ENCODE results near the gene APP. TPM values are rescaled to one million over a fixed set of nuclear protein-coding genes. Genes with fewer than 3 reads are reported as not detected.

APP gene
- total and polyA plus RNA-seq, 7 donors: 71.7 to 355 (median 270) TPM

GRCh38 chr21:26123012-26123411 lies 47.6 kb downstream of the APP start:
- no peak for DNase-seq
- TF ChIP-seq POLR2AphosphoS5 (IDR thresholded peaks at IDR 0.05) (peak; percentile 32 to 41 (median 39)), EP300 (IDR thresholded peaks at IDR 0.05) (no peak)
- no peaks in the 10 kb centered on the region for H3K27me3 ChIP-seq
- peaks cover 0 to 57% (median 50%) of the 10 kb centered on the region in 4 donors for H3K4me1 ChIP-seq
- WGBS, 2 donors: 4 to 42% methylated on average over 1 of the region's 1 CpG
- H3K36me3 ChIP-seq: no peaks in the 10 kb centered on the region
- peak overlapping the region; percentile 5 to 70 (median 54) for H3K27ac ChIP-seq
- no peak overlapping the region for H3K4me3 ChIP-seq
- no peaks in the 10 kb centered on the region for H3K9me3 ChIP-seq
- intact Hi-C loops (cut with DNase I): loop anchor here (2.0 kb wide), 1 partner anchor 46 kb away; no protein-coding TSS in a partner anchor

GRCh38 chr21:26120828-26121227 lies 49.7 kb downstream of the APP start:
- intact Hi-C loops (cut with DNase I): no loop called here
- no peak for DNase-seq
- Histone ChIP-seq H3K9me3 (no peaks in the 10 kb centered on the region), H3K36me3 (no peaks in the 10 kb centered on the region), H3K4me1 (peaks cover 0 to 51% (median 44%) of the 10 kb centered on the region in 4 donors), H3K4me3 (no peak overlapping the region), H3K27me3 (no peaks in the 10 kb centered on the region), H3K27ac (no peak overlapping the region)
- TF ChIP-seq CTCF (IDR thresholded peaks at IDR 0.05) (no peak), POLR2A (IDR thresholded peaks at IDR 0.05) (no peak), POLR2AphosphoS5 (IDR thresholded peaks at IDR 0.05) (no peak), EP300 (IDR thresholded peaks at IDR 0.05) (no peak)
- 94 to 96% methylated on average over 4 of the region's 4 CpGs for WGBS, 2 donors

GRCh38 chr21:26119906-26120305 lies 50.7 kb downstream of the APP start:
- H3K4me1 ChIP-seq: peaks cover 0 to 47% (median 40%) of the 10 kb centered on the region in 4 donors
- H3K27ac ChIP-seq: no peak overlapping the region
- no peaks in the 10 kb centered on the region for H3K9me3 ChIP-seq
- H3K27me3 ChIP-seq: no peaks in the 10 kb centered on the region
- TF ChIP-seq POLR2AphosphoS5 (IDR thresholded peaks at IDR 0.05) (no peak), POLR2A (IDR thresholded peaks at IDR 0.05) (no peak), EP300 (IDR thresholded peaks at IDR 0.05) (no peak), CTCF (IDR thresholded peaks at IDR 0.05) (no peak)
- no peaks in the 10 kb centered on the region for H3K36me3 ChIP-seq
- 36 to 75% methylated on average over 1 of the region's 1 CpG for WGBS, 2 donors
- H3K4me3 ChIP-seq: no peak overlapping the region
- no peak for DNase-seq
- intact Hi-C loops (cut with DNase I): no loop called here

GRCh38 chr21:26118938-26119540 lies 51.5 kb downstream of the APP start:
- Histone ChIP-seq H3K9me3 (no peaks in the 10 kb centered on the region), H3K27ac (no peak overlapping the region), H3K4me3 (no peak overlapping the region), H3K4me1 (peaks cover 0 to 39% (median 32%) of the 10 kb centered on the region in 4 donors), H3K27me3 (no peaks in the 10 kb centered on the region), H3K36me3 (no peaks in the 10 kb centered on the region)
- intact Hi-C loops (cut with DNase I): no loop called here
- 72 to 85% methylated on average over 2 of the region's 2 CpGs for WGBS, 2 donors
- TF ChIP-seq POLR2AphosphoS5 (IDR thresholded peaks at IDR 0.05): no peak
- TF ChIP-seq POLR2A (IDR thresholded peaks at IDR 0.05): no peak
- TF ChIP-seq CTCF (IDR thresholded peaks at IDR 0.05): no peak
- no peak for TF ChIP-seq EP300 (IDR thresholded peaks at IDR 0.05)
- DNase-seq: no peak

GRCh38 chr21:26117972-26118367 lies 52.6 kb downstream of the APP start:
- no peak for DNase-seq
- 92 to 95% methylated on average over 3 of the region's 3 CpGs for WGBS, 2 donors
- H3K9me3 ChIP-seq: no peaks in the 10 kb centered on the region
- no peaks in the 10 kb centered on the region for H3K36me3 ChIP-seq
- H3K4me3 ChIP-seq: no peak overlapping the region
- intact Hi-C loops (cut with DNase I): no loop called here
- no peaks in the 10 kb centered on the region for H3K27me3 ChIP-seq
- TF ChIP-seq CTCF (IDR thresholded peaks at IDR 0.05) (no peak), POLR2AphosphoS5 (IDR thresholded peaks at IDR 0.05) (no peak), POLR2A (IDR thresholded peaks at IDR 0.05) (no peak), EP300 (IDR thresholded peaks at IDR 0.05) (no peak)
- peaks cover 0 to 28% (median 23%) of the 10 kb centered on the region in 4 donors for H3K4me1 ChIP-seq
- H3K27ac ChIP-seq: peak overlapping the region in 3 of 4 donors; percentile 38 to 54 (median 52)
